Mesendoderm (in vitro differentiated cells): ENCODE measurements around the gene HOXC12.
A peak's percentile ranks its signal among the peaks of the same experiment; 100 is the strongest.

Experiments used
- DNase-seq: peaks from one replicate; pipeline ENCODE4 v3.0.0; 2013
- H2AK5ac ChIP-seq: 2 replicates; pipeline ENCODE4 v1.6.1; 2013; ENCODE audit warnings: low read length, inconsistent platforms
- H2BK120ac ChIP-seq: 2 replicates; pipeline ENCODE4 v1.6.1; 2013; ENCODE audit warnings: low read depth, mild to moderate bottlenecking, low read length, moderate library complexity, mixed read lengths
- H2BK15ac ChIP-seq: replicated peaks from 2 replicates; pipeline ENCODE4 v1.6.1; 2013; ENCODE audit warnings: low read depth, mild to moderate bottlenecking, moderate library complexity
- H2BK5ac ChIP-seq: 2 replicates; pipeline ENCODE4 v1.6.1; 2013; ENCODE audit warnings: low read length, inconsistent platforms
- H3K18ac ChIP-seq: 2 replicates; pipeline ENCODE4 v1.6.1; 2013; ENCODE audit warnings: mild to moderate bottlenecking, low read length, mixed read lengths
- H3K23ac ChIP-seq: one replicate; pipeline ENCODE4 v1.6.1; 2013; ENCODE audit warnings: low read length
- H3K27ac ChIP-seq: 2 replicates; pipeline ENCODE4 v1.5.1; 2013; ENCODE audit warnings: low read depth, mild to moderate bottlenecking, inconsistent platforms, low read length, moderate library complexity
- H3K27me3 ChIP-seq: 2 replicates; pipeline ENCODE4 v1.6.1; 2013; ENCODE audit warnings: low read length, control low read depth, mild to moderate bottlenecking, inconsistent platforms; ENCODE audit not compliant: insufficient read depth, poor library complexity
- H3K36me3 ChIP-seq: 2 replicates; pipeline ENCODE4 v1.6.1; 2013; ENCODE audit warnings: low read length, inconsistent platforms; ENCODE audit not compliant: control insufficient read depth, insufficient read depth
- H3K4ac ChIP-seq: one replicate; pipeline ENCODE4 v1.6.1; 2013; ENCODE audit warnings: low read depth, mild to moderate bottlenecking, low read length, moderate library complexity
- H3K4me1 ChIP-seq: 2 replicates; pipeline ENCODE4 v1.6.1; 2013; ENCODE audit warnings: low read depth, low read length, inconsistent platforms; ENCODE audit not compliant: control insufficient read depth
- H3K4me2 ChIP-seq: 2 replicates; pipeline ENCODE4 v1.6.1; 2013; ENCODE audit warnings: low read length
- H3K4me3 ChIP-seq: 2 replicates; pipeline ENCODE4 v1.5.1; 2013; ENCODE audit warnings: mild to moderate bottlenecking, low read length
- H3K56ac ChIP-seq: one replicate; pipeline ENCODE4 v1.6.1; 2013; ENCODE audit warnings: low read length
- H3K79me1 ChIP-seq: 2 replicates; pipeline ENCODE4 v1.6.1; 2013; ENCODE audit warnings: low read length, inconsistent platforms
- H3K79me2 ChIP-seq: 2 replicates; pipeline ENCODE4 v1.6.1; 2013; ENCODE audit warnings: mild to moderate bottlenecking, low read length; ENCODE audit not compliant: control insufficient read depth, insufficient read depth
- H3K9ac ChIP-seq: 2 replicates; pipeline ENCODE4 v1.6.1; 2013; ENCODE audit warnings: low read length, inconsistent platforms
- H4K5ac ChIP-seq: one replicate; pipeline ENCODE4 v1.6.1; 2013; ENCODE audit warnings: low read length
- H4K8ac ChIP-seq: one replicate; pipeline ENCODE4 v1.6.1; 2013; ENCODE audit warnings: low read depth, mild to moderate bottlenecking, control low read depth, low read length, moderate library complexity
- WGBS: extraction: QIAGEN DNeasy Blood & Tissue Kit; methylation state at CpG from one replicate; pipeline ENCODE4 v1.1.7; 2013; ENCODE audit warnings: low lambda C conversion rate, missing lambda C conversion rate; ENCODE audit not compliant: insufficient coverage; ENCODE audit errors: extremely low coverage; 5-methylcytosine and 5-hydroxymethylcytosine counted together

Gene HOXC12

DNA sequence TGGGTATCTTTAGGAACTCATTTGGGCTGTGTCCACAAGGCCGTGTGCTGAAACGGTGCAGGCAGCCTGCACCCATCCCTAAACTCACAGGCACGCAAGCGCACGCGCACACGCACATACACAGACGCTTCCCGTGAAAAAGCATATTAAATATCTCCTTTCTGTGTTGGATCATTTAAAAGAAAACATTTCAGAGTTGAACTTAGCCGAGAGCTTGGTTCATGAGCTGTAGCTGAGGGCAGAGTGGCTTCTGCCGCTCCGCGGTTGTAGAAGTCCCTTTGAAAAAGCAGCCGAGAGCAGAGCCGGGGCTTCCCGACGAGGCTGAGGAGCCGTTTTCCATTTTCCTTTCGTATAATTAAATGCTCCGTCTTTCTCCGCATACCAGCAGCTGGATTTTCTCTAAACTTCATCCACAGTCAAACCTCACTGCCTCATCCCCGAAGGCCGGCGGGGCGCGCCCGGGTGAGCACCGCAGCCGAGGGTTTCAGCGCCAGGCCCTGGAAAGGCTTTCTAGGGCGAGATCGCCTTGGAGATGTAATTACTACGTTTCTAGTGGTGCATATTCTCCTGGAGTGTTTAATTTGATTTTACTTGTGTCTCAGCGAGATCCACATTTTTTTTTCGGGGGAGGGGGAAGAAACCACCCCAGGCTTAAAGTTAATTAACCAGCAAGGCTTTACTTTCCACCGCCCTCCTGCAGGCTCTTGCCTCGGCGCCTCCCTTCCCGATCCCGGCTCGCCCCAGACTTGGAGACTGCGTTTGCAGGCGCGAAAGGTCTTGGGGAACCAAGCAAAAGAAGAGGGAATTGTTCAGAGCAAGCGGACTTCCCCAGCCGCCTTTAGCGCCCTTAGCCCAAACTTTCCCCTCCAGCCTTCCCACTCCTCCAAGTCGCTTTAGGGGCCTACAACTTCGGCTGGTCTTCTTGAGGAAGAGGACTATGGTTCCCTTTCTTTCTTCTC, 19.0 kb upstream of the HOXC12 start:
- Histone ChIP-seq H2BK15ac (no peak overlapping the region), H3K56ac (no peak overlapping the region), H4K5ac (no peak overlapping the region), H3K23ac (no peak overlapping the region), H3K4me2 (no peak overlapping the region), H3K36me3 (no peaks in the 10 kb centered on the region), H3K27me3 (peaks cover 98% of the 10 kb centered on the region), H2BK5ac (no peak overlapping the region), H3K9ac (no peak overlapping the region), H2BK120ac (no peak overlapping the region), H3K79me2 (no peaks in the 10 kb centered on the region), H3K4ac (no peak overlapping the region), H3K18ac (no peak overlapping the region), H3K4me3 (no peak overlapping the region), H3K27ac (no peak overlapping the region), H3K4me1 (no peaks in the 10 kb centered on the region), H4K8ac (no peak overlapping the region), H2AK5ac (no peak overlapping the region), H3K79me1 (no peaks in the 10 kb centered on the region)
- WGBS, result no CpG with 5 or more reads among the region's 49 CpGs
- DNase-seq, result no peak

DNA sequence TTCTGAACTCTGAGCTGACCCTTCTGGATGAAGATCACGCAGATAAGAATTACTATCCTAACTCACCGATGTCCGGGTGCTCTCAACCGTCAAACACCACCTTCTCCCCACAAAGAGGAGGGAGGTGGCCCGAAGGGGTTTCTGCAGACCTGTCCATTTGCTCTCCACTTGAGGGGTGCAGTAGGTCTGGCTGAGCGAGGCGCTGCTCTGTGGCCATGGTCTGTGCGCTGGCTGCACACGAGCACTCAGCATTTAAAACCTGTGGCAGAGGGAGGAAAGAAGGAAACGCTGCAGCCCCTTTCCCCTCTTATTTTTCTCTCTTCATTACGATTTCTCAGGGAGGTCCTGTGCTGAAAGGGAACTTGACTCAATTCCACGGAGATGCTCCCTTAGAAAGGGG, 17.6 kb upstream of the HOXC12 start:
- Histone ChIP-seq H3K9ac (no peak overlapping the region), H3K4me3 (no peak overlapping the region), H3K4me1 (no peaks in the 10 kb centered on the region), H2BK5ac (no peak overlapping the region), H2BK15ac (no peak overlapping the region), H3K79me2 (no peaks in the 10 kb centered on the region), H3K4ac (no peak overlapping the region), H3K79me1 (no peaks in the 10 kb centered on the region), H2AK5ac (no peak overlapping the region), H2BK120ac (no peak overlapping the region), H3K18ac (no peak overlapping the region), H3K27ac (no peak overlapping the region), H3K36me3 (no peaks in the 10 kb centered on the region), H3K27me3 (peaks cover 97% of the 10 kb centered on the region), H4K8ac (no peak overlapping the region), H3K4me2 (no peak overlapping the region), H4K5ac (no peak overlapping the region), H3K56ac (no peak overlapping the region), H3K23ac (no peak overlapping the region)
- DNase-seq, result no peak
- no CpG with 5 or more reads among the region's 12 CpGs for WGBS

DNA sequence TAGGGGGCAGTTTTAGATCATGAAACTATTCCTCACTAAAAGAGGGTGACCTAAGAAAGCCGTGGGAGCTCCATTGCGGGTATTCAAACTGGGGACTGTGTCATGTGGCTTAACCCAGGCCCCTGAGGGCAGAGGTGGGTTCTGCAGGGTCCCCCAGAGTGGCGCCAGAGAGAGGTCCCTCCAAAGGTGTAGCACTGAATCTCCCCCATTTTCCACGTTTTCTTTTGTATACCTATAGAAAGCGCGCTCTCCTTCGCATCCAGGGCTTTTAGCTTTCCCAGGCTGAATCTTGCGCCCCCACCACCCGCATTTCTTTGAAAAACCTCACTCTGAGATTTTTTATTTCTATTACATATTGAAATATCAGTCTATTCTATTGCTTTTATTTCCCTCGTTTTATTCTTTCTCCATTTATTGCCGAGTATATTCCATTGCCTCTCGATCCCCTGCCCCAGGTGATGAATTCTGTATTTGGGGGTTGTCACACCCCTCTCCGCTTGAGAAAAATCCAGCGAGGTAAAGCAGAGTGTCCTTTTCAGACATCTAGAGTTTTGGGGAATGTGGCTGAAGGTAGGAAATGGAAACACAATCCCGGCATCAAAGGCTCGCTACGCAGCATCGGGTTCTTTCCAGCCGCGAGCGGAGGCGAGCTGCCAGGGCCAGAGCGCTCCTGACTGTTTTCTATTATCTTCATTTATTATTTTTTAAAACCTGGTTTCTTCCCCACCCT, 16.9 kb upstream of the HOXC12 start:
- no CpG with 5 or more reads among the region's 23 CpGs for WGBS
- Histone ChIP-seq H3K18ac (no peak overlapping the region), H4K8ac (no peak overlapping the region), H3K4ac (no peak overlapping the region), H3K9ac (no peak overlapping the region), H3K79me1 (no peaks in the 10 kb centered on the region), H3K4me1 (no peaks in the 10 kb centered on the region), H3K23ac (no peak overlapping the region), H3K4me2 (no peak overlapping the region), H4K5ac (no peak overlapping the region), H3K56ac (no peak overlapping the region), H3K4me3 (no peak overlapping the region), H3K36me3 (no peaks in the 10 kb centered on the region), H3K27me3 (peaks cover 95% of the 10 kb centered on the region), H2BK5ac (no peak overlapping the region), H3K27ac (no peak overlapping the region), H3K79me2 (no peaks in the 10 kb centered on the region), H2AK5ac (no peak overlapping the region), H2BK15ac (no peak overlapping the region), H2BK120ac (no peak overlapping the region)
- no peak for DNase-seq

DNA sequence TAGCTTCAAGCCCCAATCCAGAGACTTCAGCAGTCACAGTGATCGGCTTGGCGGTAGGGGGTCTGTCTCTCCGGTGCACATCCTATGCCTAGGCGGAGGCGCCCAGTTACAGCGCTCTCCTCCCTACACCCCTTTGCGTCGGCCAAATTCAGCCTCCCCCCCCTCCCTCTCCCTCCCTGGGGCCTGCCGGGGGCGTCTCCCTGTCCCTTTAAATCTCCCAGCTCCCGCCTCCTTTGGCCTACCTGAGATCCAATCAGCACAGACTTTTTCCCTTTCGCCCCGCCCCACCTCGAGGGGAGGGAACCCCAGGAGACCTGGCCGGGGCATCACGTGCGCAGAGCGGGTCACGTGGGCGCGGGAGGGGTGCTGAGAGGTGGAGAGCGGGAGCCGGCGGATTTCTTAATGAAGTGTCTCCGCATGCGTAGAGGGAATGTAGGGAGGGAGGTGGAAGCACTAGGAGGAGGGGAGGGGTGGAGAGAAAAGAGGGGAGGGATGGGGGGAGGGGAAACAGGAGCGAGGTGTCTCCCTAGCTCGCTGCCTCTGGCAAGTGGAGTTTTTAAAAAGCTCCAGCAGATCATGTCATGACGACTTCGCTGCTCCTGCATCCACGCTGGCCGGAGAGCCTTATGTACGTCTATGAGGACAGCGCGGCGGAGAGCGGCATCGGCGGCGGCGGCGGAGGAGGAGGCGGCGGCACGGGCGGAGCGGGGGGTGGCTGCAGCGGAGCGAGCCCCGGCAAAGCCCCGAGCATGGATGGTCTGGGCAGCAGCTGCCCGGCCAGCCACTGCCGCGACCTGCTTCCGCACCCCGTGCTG, 16.2 kb upstream of the HOXC12 start, which contains the start of gene HOXC13:
HOXC13 (plus strand) TSS at position 506 of the 815 bp plus-strand sequence; CDS start at position 582, 76 bp downstream.
- no peak within 1 kb of the TSS for H2BK15ac ChIP-seq
- H3K4me3 ChIP-seq, result no peak within 1 kb of the TSS
- peak; percentile 92 for DNase-seq
- no peak within 1 kb of the TSS for H2BK120ac ChIP-seq
- H3K79me1 ChIP-seq, result no peaks in the 10 kb centered on the region
- no peaks in the 10 kb centered on the region for H3K4me1 ChIP-seq
- H4K8ac ChIP-seq, result no peak within 1 kb of the TSS
- no peak within 1 kb of the TSS for H3K9ac ChIP-seq
- no peaks in the 10 kb centered on the region for H3K36me3 ChIP-seq
- H3K56ac ChIP-seq, result no peak within 1 kb of the TSS
- no peak within 1 kb of the TSS for H2BK5ac ChIP-seq
- H3K4me2 ChIP-seq, result no peak within 1 kb of the TSS
- no peak within 1 kb of the TSS for H3K4ac ChIP-seq
- no peak within 1 kb of the TSS for H2AK5ac ChIP-seq
- peaks cover 89% of the 10 kb centered on the region for H3K27me3 ChIP-seq
- H3K23ac ChIP-seq, result no peak within 1 kb of the TSS
- WGBS, result no CpG with 5 or more reads among the region's 56 CpGs
- no peak within 1 kb of the TSS for H3K18ac ChIP-seq
- H3K79me2 ChIP-seq, result no peaks in the 10 kb centered on the region
- H4K5ac ChIP-seq, result no peak within 1 kb of the TSS
- no peak within 1 kb of the TSS for H3K27ac ChIP-seq

DNA sequence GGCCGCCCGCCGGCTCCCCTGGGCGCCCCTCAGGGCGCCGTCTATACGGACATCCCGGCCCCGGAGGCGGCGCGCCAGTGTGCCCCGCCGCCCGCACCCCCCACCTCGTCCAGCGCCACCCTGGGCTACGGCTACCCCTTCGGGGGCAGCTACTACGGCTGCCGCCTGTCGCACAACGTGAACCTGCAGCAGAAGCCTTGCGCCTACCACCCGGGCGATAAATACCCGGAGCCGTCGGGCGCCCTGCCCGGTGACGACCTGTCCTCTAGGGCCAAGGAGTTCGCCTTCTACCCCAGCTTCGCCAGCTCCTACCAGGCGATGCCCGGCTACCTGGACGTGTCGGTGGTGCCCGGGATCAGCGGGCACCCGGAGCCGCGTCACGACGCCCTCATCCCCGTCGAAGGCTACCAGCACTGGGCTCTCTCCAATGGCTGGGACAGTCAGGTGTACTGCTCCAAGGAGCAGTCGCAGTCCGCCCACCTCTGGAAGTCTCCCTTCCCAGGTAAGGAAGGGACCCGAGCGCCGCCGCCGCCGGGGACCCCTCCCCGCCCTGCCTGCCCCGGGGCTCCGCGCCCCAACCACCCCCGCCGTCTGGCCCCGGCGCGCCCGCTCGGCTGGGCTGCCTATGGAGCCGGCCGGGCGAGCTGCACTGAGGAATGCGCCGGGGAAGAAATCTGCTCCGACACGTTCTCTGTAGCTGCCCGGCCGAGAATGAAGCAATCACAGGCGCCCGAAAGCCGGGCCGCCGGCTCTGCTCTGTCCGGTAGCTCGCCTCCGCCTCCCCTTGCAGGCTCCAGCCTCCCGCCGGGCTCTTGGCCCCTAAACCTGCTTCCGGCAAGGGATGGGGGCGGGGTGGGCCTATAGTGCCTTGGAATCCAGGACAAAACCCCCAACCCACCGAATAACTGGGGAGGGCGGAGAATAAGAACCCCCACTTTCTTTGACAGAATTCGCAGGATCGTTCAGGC, 15.3 kb upstream of the HOXC12 start:
- no peak overlapping the region for H3K4ac ChIP-seq
- no peak overlapping the region for H3K18ac ChIP-seq
- H4K8ac ChIP-seq, result no peak overlapping the region
- H3K27me3 ChIP-seq, result peaks cover 89% of the 10 kb centered on the region
- no peak overlapping the region for H3K4me2 ChIP-seq
- H3K79me1 ChIP-seq, result no peaks in the 10 kb centered on the region
- no peak overlapping the region for H3K4me3 ChIP-seq
- no peak overlapping the region for H3K9ac ChIP-seq
- no peak overlapping the region for H4K5ac ChIP-seq
- DNase-seq, result peak; percentile 71
- H2BK15ac ChIP-seq, result no peak overlapping the region
- no peak overlapping the region for H3K23ac ChIP-seq
- no peak overlapping the region for H2AK5ac ChIP-seq
- no peak overlapping the region for H3K56ac ChIP-seq
- H3K4me1 ChIP-seq, result no peaks in the 10 kb centered on the region
- no peak overlapping the region for H3K27ac ChIP-seq
- no peak overlapping the region for H2BK120ac ChIP-seq
- no CpG with 5 or more reads among the region's 91 CpGs for WGBS
- H3K79me2 ChIP-seq, result no peaks in the 10 kb centered on the region
- no peaks in the 10 kb centered on the region for H3K36me3 ChIP-seq
- no peak overlapping the region for H2BK5ac ChIP-seq
